K562 (cell line): ENCODE measurements around the gene LUZP1. TPM values are rescaled to one million over a fixed set of nuclear protein-coding genes. Genes with fewer than 3 reads are reported as not detected.
A peak's percentile ranks its signal among the peaks of the same experiment; 100 is the strongest.

ENCODE experiments used
- ELK3 ChIP-seq: fragments of 450-650 bp; formaldehyde crosslinking; IDR thresholded peaks from 2 replicates; pipeline ENCODE4 v1.4.0; 2020; ENCODE audit warnings: mild to moderate bottlenecking
- FUS ChIP-seq: fragments of 200-400 bp; formaldehyde crosslinking; optimal IDR thresholded peaks from 2 replicates; pipeline ENCODE3; 2017; ENCODE audit warnings: low read depth, low read length
- ID3 ChIP-seq, 2 experiments: fragments of 250-450 bp in 1 of 2; fragments of 450-650 bp in 1 of 2; sonication (Bioruptor Pico) in 1 of 2; IDR thresholded peaks; 2 replicates each; pipeline versions ENCODE4 v1.6.1 to v1.8.0; 2016 to 2021; ENCODE audit warnings: mild to moderate bottlenecking in 2 of 2, moderate library complexity in 2 of 2, missing compliant biosample characterization in 1 of 2, missing genetic modification characterization in 1 of 2
- MYBL2 ChIP-seq, 2 experiments: fragments of 450-650 bp in 1 of 2; sonication (generic) in 1 of 2; formaldehyde crosslinking in 1 of 2; IDR thresholded peaks; 2 replicates each; pipeline versions ENCODE4 v1.6.1 to v1.8.1; 2017 to 2022; ENCODE audit warnings: borderline replicate concordance in 1 of 2, inconsistent platforms in 1 of 2, low read depth in 1 of 2, mild to moderate bottlenecking in 1 of 2, missing genetic modification reagents in 1 of 2, moderate library complexity in 1 of 2
- MYC ChIP-seq, 2 experiments: fragments of 250-450 bp in 1 of 2; sonication (Bioruptor Pico) in 1 of 2; IDR thresholded peaks; 2 replicates each; pipeline versions ENCODE4 v1.5.1 to v1.6.1; 2012 to 2021; ENCODE audit warnings: low read depth in 2 of 2, borderline replicate concordance in 1 of 2, improper control_type of control experiment in 1 of 2, low read length in 1 of 2, mild to moderate bottlenecking in 1 of 2, moderate library complexity in 1 of 2
- NCOA6 ChIP-seq: fragments of 450-650 bp; IDR thresholded peaks from 2 replicates; pipeline ENCODE4 v1.6.1; 2017; ENCODE audit warnings: mild to moderate bottlenecking
- NONO ChIP-seq, 2 experiments: fragments of 200-400 bp in 1 of 2; fragments of 450-650 bp in 1 of 2; formaldehyde crosslinking in 1 of 2; IDR thresholded peaks; 2 replicates each; pipeline ENCODE4 v1.6.1; 2017; ENCODE audit warnings: low read depth in 2 of 2, mild to moderate bottlenecking in 2 of 2, moderate library complexity in 2 of 2, low read length in 1 of 2
- SIN3A ChIP-seq, 2 experiments: fragments of 150-350 bp in 1 of 2; IDR thresholded peaks; 2 replicates each; pipeline ENCODE4 v1.6.1; 2011 to 2016; ENCODE audit warnings: borderline replicate concordance in 2 of 2, low read depth in 2 of 2, low read length in 2 of 2, mild to moderate bottlenecking in 2 of 2, moderate library complexity in 2 of 2; ENCODE audit not compliant: control insufficient read depth in 1 of 2
- SRSF7 ChIP-seq: fragments of 200-400 bp; formaldehyde crosslinking; optimal IDR thresholded peaks from 2 replicates; pipeline ENCODE3; 2017; ENCODE audit warnings: mild to moderate bottlenecking, low read depth, low read length
- ZFP30 ChIP-seq: fragments of 250-450 bp; sonication (Bioruptor Pico); IDR thresholded peaks from 2 replicates; pipeline ENCODE4 v1.8.0; 2022; ENCODE audit warnings: moderate library complexity, mild to moderate bottlenecking, inconsistent platforms, borderline replicate concordance
- ZNF24 ChIP-seq: fragments of 450-650 bp; IDR thresholded peaks from 2 replicates; pipeline ENCODE4 v1.6.1; 2016
- ZNF589 ChIP-seq: fragments of 200-800 bp; sonication (Bioruptor generic); IDR thresholded peaks from 2 replicates; pipeline ENCODE4 v1.6.1; 2016; ENCODE audit warnings: low read depth, missing genetic modification characterization, missing compliant biosample characterization
- ZNF592 ChIP-seq: fragments of 450-650 bp; IDR thresholded peaks from 2 replicates; pipeline ENCODE4 v1.6.1; 2017; ENCODE audit warnings: antibody characterized with exemption, mild to moderate bottlenecking
- ZNF609 ChIP-seq: sonication (generic); formaldehyde crosslinking; IDR thresholded peaks from 2 replicates; pipeline ENCODE4 v1.8.1; 2023; ENCODE audit warnings: missing genetic modification reagents, mild to moderate bottlenecking, borderline replicate concordance
- polyA plus RNA-seq, 8 experiments: library from polyadenylated mRNA; depleted of rRNA in 4 of 8; stranded (reverse) in 5 of 8; unstranded in 3 of 8; fragments of >200 nt; fragmentation: Nextera tagmentation in 2 of 8; fragmentation: Illumina TruSeq in 1 of 8; extraction: Ambion mirVana in 2 of 8; extraction: Trizol in 1 of 8; gene quantifications; 2 replicates each; pipeline versions ENCODE4 v1.2.1 to v1.2.3, GENCODE V29; 2011 to 2014; ENCODE audit warnings: inconsistent platforms in 1 of 8, missing spikeins in 1 of 8
- total RNA-seq, 7 experiments: library from RNA; depleted of rRNA in 6 of 7; stranded (reverse); fragments of >200 nt in 6 of 7; fragmentation: Illumina TruSeq in 2 of 7; extraction: Trizol in 2 of 7; gene quantifications; 2 replicates each; pipeline versions ENCODE4 v1.2.1 to v1.2.3, GENCODE V29; 2011 to 2021; ENCODE audit warnings: low replicate concordance in 1 of 7

The LUZP1 gene
- total and polyA plus RNA-seq, 9 of the 15 experiments (the other 6 are each of a cell fraction or from before 2014, with no cell fraction given) = 6.5 to 19.1 (median 12.4) TPM

DNA sequence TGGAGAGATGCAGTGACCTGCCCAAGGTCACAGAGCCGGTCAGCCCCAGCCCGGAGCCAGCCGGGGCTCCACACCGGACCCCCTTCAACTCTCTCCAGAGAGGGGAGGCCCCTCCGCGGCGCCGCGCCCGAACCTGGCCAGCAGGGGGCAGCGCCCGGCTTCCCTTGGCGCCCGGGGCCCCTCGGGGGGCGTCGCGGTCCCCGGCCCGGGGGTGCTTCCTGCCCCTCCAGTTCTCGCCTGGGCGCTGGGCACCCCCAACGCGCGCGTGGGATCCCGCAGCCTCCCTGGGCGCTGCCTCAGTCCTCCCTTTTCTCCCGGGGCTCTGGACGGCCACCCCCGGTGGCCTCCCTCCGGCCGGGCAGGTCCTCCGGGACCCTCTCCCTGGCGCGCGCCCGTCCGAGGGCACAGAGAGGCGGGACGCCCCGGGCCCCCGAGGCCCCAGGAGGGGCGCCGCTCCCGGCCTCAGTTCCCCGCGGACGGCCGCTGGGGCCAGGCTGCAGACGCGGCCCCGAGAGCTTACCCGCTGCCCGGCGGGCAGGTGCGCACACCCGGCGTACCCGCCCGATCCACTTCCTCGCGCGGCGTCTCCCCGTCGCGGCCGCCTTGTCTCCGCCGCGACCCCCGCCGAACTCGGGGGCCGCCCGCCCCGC lies 48.2 kb upstream of the LUZP1 start (continued):
- TF ChIP-seq ZNF24 (peak; percentile 21; the same call in 1 of the 2 replicates), ID3 (CRISPR knock-in tag; IDR thresholded peaks at IDR 0.05) (no peak), ID3 (tag; IDR thresholded peaks at IDR 0.05) (0 out of 2 replicates have a peak, but pooled peaks have one; percentile 40), ZNF592 (no peak), MYBL2 (IDR thresholded peaks at IDR 0.05; ENCODE audit: low read depth) (no peak), MYBL2 (CRISPR knock-in tag; IDR thresholded peaks at IDR 0.05; ENCODE audit: borderline replicate concordance) (no peak), ZNF589 (CRISPR knock-in tag) (no peak), SIN3A (IDR thresholded peaks at IDR 0.05; ENCODE audit: borderline replicate concordance in 2 of 2, control insufficient read depth in 1 of 2, low read depth in 2 of 2, low read length in 2 of 2) (no peak), NCOA6 (peak; percentile 74), ZNF609 (CRISPR knock-in tag) (no peak), ZFP30 (CRISPR knock-in tag) (no peak), MYC (IDR thresholded peaks at IDR 0.05; ENCODE audit: low read depth, low read length) (no peak), MYC (CRISPR knock-in tag; IDR thresholded peaks at IDR 0.05; ENCODE audit: borderline replicate concordance, low read depth) (no peak), ELK3 (CRISPR knock-in tag) (no peak), FUS (peak; percentile 44), SRSF7 (no peak), NONO (IDR thresholded peaks at IDR 0.05; ENCODE audit: low read depth in 2 of 2, low read length in 1 of 2) (peak in 1 of 2 experiments; percentile 67; a peak in 1 of 4 replicates)
